H1 (cell line): Measurements from ENCODE around the gene COL4A2. TPM values are rescaled to one million over a fixed set of nuclear protein-coding genes. Genes with fewer than 3 reads are reported as not detected.
A peak's percentile ranks its signal among the peaks of the same experiment; 100 is the strongest.

Experiments
- CTCF ChIA-PET: fragments of 300-600 bp; sonication (Branson Sonifier 250); formaldehyde crosslinking; loops from one replicate; lab custom pipeline; 2021; ENCODE audit not compliant: partially characterized antibody; lab: Charles Lee
- POLR2A ChIA-PET: fragments of 300-600 bp; sonication (Branson Sonifier 250); formaldehyde crosslinking; loops from one replicate; lab custom pipeline; 2021; ENCODE audit warnings: inconsistent platforms; ENCODE audit not compliant: partially characterized antibody; lab: Charles Lee
- DNase-seq, 2 experiments: peaks; one replicate each; pipeline versions ENCODE4 v3.0.0 to v3.0.0-alpha.2; 2010 to 2022; ENCODE audit warnings: low spot score in 2 of 2, low read depth in 1 of 2, mixed read lengths in 1 of 2
- FAIRE-seq: peaks from 2 replicates; lab custom pipeline; 2011; peaks lifted over from hg19 to GRCh38; lab: Jason Lieb, UNC
- H2AFZ ChIP-seq: 2 replicates; pipeline ENCODE4 v1.8.1; 2012; ENCODE audit warnings: low read length, inconsistent platforms
- H2AK5ac ChIP-seq: 2 replicates; pipeline ENCODE4 v1.6.1; 2013; ENCODE audit warnings: low read depth, low read length
- H2BK120ac ChIP-seq: replicated peaks from 2 replicates; pipeline ENCODE3; 2013; ENCODE audit warnings: low read depth, low read length, inconsistent platforms
- H2BK12ac ChIP-seq: 2 replicates; pipeline ENCODE4 v1.6.1; 2013; ENCODE audit warnings: low read depth, low read length
- H2BK15ac ChIP-seq: 2 replicates; pipeline ENCODE4 v1.6.1; 2013; ENCODE audit warnings: low read length
- H2BK20ac ChIP-seq: 2 replicates; pipeline ENCODE4 v1.6.1; 2013; ENCODE audit warnings: low read length
- H2BK5ac ChIP-seq: 2 replicates; pipeline ENCODE4 v1.6.1; 2013; ENCODE audit warnings: low read depth, low read length
- H3K14ac ChIP-seq: 2 replicates; pipeline ENCODE4 v1.6.1; 2013; ENCODE audit warnings: inconsistent platforms; ENCODE audit not compliant: insufficient read length
- H3K18ac ChIP-seq: 2 replicates; pipeline ENCODE4 v1.6.1; 2013; ENCODE audit warnings: low read length; ENCODE audit errors: extremely low read depth
- H3K23ac ChIP-seq: 2 replicates; pipeline ENCODE4 v1.6.1; 2013; ENCODE audit warnings: inconsistent platforms; ENCODE audit not compliant: insufficient read length
- H3K23me2 ChIP-seq: 2 replicates; pipeline ENCODE4 v1.6.1; 2013; ENCODE audit warnings: low read depth, low read length
- H3K27ac ChIP-seq: 2 replicates; pipeline ENCODE4 v1.6.1; 2011; ENCODE audit warnings: low read depth, low read length, inconsistent platforms
- H3K27me3 ChIP-seq, 4 experiments: replicated peaks in 1 of 4; 1 replicate in 1 of 4; 2 replicates in 3 of 4; pipeline versions ENCODE4 v1.6.1 to v1.8.1; 2011 to 2013; ENCODE audit warnings: low read length in 3 of 4, mild to moderate bottlenecking in 3 of 4, inconsistent platforms in 2 of 4, mixed read lengths in 2 of 4, moderate library complexity in 1 of 4; ENCODE audit not compliant: control insufficient read depth in 3 of 4, insufficient read depth in 3 of 4; ENCODE audit errors: extremely low read depth in 1 of 4
- H3K36me3 ChIP-seq, 4 experiments: 2 replicates each; pipeline versions ENCODE4 v1.6.1 to v1.8.1; 2011 to 2013; ENCODE audit warnings: mild to moderate bottlenecking in 4 of 4, low read length in 3 of 4, moderate library complexity in 2 of 4, control low read depth in 1 of 4, inconsistent platforms in 1 of 4; ENCODE audit not compliant: insufficient read depth in 4 of 4, control insufficient read depth in 2 of 4
- H3K4ac ChIP-seq: replicated peaks from 2 replicates; pipeline ENCODE3; 2013; ENCODE audit warnings: low read length, low read depth, mixed read lengths, inconsistent platforms; ENCODE audit not compliant: insufficient read length
- H3K4me1 ChIP-seq, 4 experiments: replicated peaks in 1 of 4; 1 replicate in 1 of 4; 2 replicates in 3 of 4; pipeline versions ENCODE4 v1.6.1 to v1.8.1; 2011 to 2013; ENCODE audit warnings: low read length in 3 of 4, inconsistent platforms in 2 of 4, mixed read lengths in 1 of 4; ENCODE audit not compliant: insufficient read depth in 4 of 4, control insufficient read depth in 3 of 4
- H3K4me2 ChIP-seq, 2 experiments: 2 replicates each; pipeline versions ENCODE4 v1.6.1 to v1.8.1; 2011 to 2013; ENCODE audit warnings: low read depth in 2 of 2, low read length in 2 of 2, control low read depth in 1 of 2, inconsistent platforms in 1 of 2, mild to moderate bottlenecking in 1 of 2; ENCODE audit not compliant: insufficient read depth in 1 of 2
- H3K4me3 ChIP-seq, 4 experiments: fragments of 200-600, 300-600 bp in 1 of 4; sonication (generic), shearing (Covaris generic), sonication (Bioruptor Twin) in 1 of 4; 2 replicates each; pipeline versions ENCODE4 v1.5.1 to v1.8.1; 2011 to 2016; ENCODE audit warnings: low read length in 4 of 4, low read depth in 3 of 4, control low read depth in 2 of 4, inconsistent platforms in 2 of 4, mild to moderate bottlenecking in 2 of 4, mixed read lengths in 1 of 4, moderate library complexity in 1 of 4; ENCODE audit not compliant: insufficient read depth in 2 of 4; ENCODE audit errors: extremely low read depth in 1 of 4
- H3K56ac ChIP-seq: replicated peaks from 2 replicates; pipeline ENCODE3; 2013; ENCODE audit warnings: low read depth, mild to moderate bottlenecking, mixed read lengths, low read length, inconsistent platforms; ENCODE audit not compliant: insufficient read length
- H3K79me1 ChIP-seq: 2 replicates; pipeline ENCODE4 v1.6.1; 2013; ENCODE audit warnings: low read depth, low read length, control low read depth
- H3K79me2 ChIP-seq, 2 experiments: 2 replicates each; pipeline versions ENCODE4 v1.6.1 to v1.8.1; 2012 to 2013; ENCODE audit warnings: low read length in 2 of 2, mild to moderate bottlenecking in 2 of 2, inconsistent platforms in 1 of 2; ENCODE audit not compliant: insufficient read depth in 2 of 2, control insufficient read depth in 1 of 2
- H3K9ac ChIP-seq, 4 experiments: replicated peaks in 1 of 4; 1 replicate in 1 of 4; 2 replicates in 3 of 4; pipeline versions ENCODE4 v1.6.1 to v1.8.1; 2011 to 2013; ENCODE audit warnings: low read depth in 3 of 4, low read length in 3 of 4, control low read depth in 2 of 4, mild to moderate bottlenecking in 2 of 4, moderate library complexity in 2 of 4, inconsistent platforms in 1 of 4; ENCODE audit errors: extremely low read depth in 1 of 4
- H3K9me3 ChIP-seq, 2 experiments: 2 replicates each; pipeline versions ENCODE4 v1.6.1 to v1.8.1; 2012 to 2013; ENCODE audit warnings: mild to moderate bottlenecking in 2 of 2, moderate library complexity in 2 of 2, control low read depth in 1 of 2, inconsistent platforms in 1 of 2, low read depth in 1 of 2, low read length in 1 of 2, mixed read lengths in 1 of 2; ENCODE audit not compliant: insufficient read depth in 2 of 2
- H4K20me1 ChIP-seq, 2 experiments: replicated peaks in 1 of 2; 2 replicates each; pipeline versions ENCODE3 to v1.8.1; 2011 to 2013; ENCODE audit warnings: inconsistent platforms in 2 of 2, low read length in 2 of 2, mild to moderate bottlenecking in 1 of 2; ENCODE audit not compliant: insufficient read depth in 2 of 2, control insufficient read depth in 1 of 2
- H4K5ac ChIP-seq: 2 replicates; pipeline ENCODE4 v1.6.1; 2013; ENCODE audit warnings: low read length, low read depth, mixed read lengths, inconsistent platforms; ENCODE audit not compliant: insufficient read length
- H4K8ac ChIP-seq: 2 replicates; pipeline ENCODE4 v1.8.0; 2013; ENCODE audit warnings: mild to moderate bottlenecking, moderate library complexity, low read length, inconsistent platforms; ENCODE audit not compliant: insufficient read depth; ENCODE audit errors: extremely low read depth
- H4K91ac ChIP-seq: replicated peaks from 2 replicates; pipeline ENCODE3; 2013; ENCODE audit warnings: low read length, mixed read lengths, inconsistent platforms; ENCODE audit not compliant: insufficient read length
- ASH2L ChIP-seq: fragments of 200-600, 300-600 bp; sonication (generic); IDR thresholded peaks from one replicate; pipeline ENCODE4 v1.7.1; 2017; ENCODE audit warnings: low read length
- BACH1 ChIP-seq: IDR thresholded peaks from 2 replicates; pipeline ENCODE4 v1.6.1; 2012; ENCODE audit warnings: low read length, improper control_type of control experiment
- BCL11A ChIP-seq, 2 experiments: IDR thresholded peaks; one replicate each; pipeline ENCODE4 v1.6.1; 2011; ENCODE audit warnings: low read depth in 2 of 2, low read length in 2 of 2, mild to moderate bottlenecking in 2 of 2
- CHD2 ChIP-seq: IDR thresholded peaks from 2 replicates; pipeline ENCODE4 v1.6.1; 2012; ENCODE audit warnings: low read length, improper control_type of control experiment
- CTBP2 ChIP-seq: IDR thresholded peaks from 2 replicates; pipeline ENCODE4 v1.7.0; 2011; ENCODE audit warnings: borderline replicate concordance, mild to moderate bottlenecking, moderate library complexity, mixed read lengths, low read length; ENCODE audit not compliant: insufficient read depth, insufficient read length
- POU5F1 ChIP-seq: IDR thresholded peaks from 2 replicates; pipeline ENCODE4 v1.6.1; 2011; ENCODE audit warnings: low read depth, mild to moderate bottlenecking, low read length, moderate library complexity
- RXRA ChIP-seq: IDR thresholded peaks from 2 replicates; pipeline ENCODE4 v1.6.1; 2011; ENCODE audit warnings: low read depth, mild to moderate bottlenecking, low read length, moderate library complexity; ENCODE audit not compliant: insufficient read depth
- SIN3A ChIP-seq, 2 experiments: IDR thresholded peaks in 1 of 2; conservative IDR thresholded peaks in 1 of 2; 2 replicates each; pipeline ENCODE4 v1.6.1; 2011 to 2012; ENCODE audit warnings: low read length in 2 of 2, improper control_type of control experiment in 1 of 2, low read depth in 1 of 2, mild to moderate bottlenecking in 1 of 2
- SIX5 ChIP-seq: IDR thresholded peaks from 2 replicates; pipeline ENCODE4 v1.6.1; 2011; ENCODE audit warnings: mild to moderate bottlenecking, low read depth, low read length
- SP1 ChIP-seq: IDR thresholded peaks from 2 replicates; pipeline ENCODE4 v1.6.1; 2011; ENCODE audit warnings: low read depth, low read length
- SP4 ChIP-seq: IDR thresholded peaks from 2 replicates; pipeline ENCODE4 v1.6.1; 2012; ENCODE audit warnings: low read length, inconsistent platforms
- WGBS, 2 experiments: shearing (Covaris generic) in 1 of 2; methylation state at CpG; one replicate each; pipeline versions ENCODE4 v1.1.6 to v1.1.7; 2013 to 2015; ENCODE audit warnings: low lambda C conversion rate in 2 of 2, mixed read lengths in 2 of 2, inconsistent platforms in 1 of 2, low coverage in 1 of 2, missing lambda C conversion rate in 1 of 2; ENCODE audit not compliant: insufficient replicate concordance in 2 of 2, insufficient coverage in 1 of 2, insufficient read length in 1 of 2; ENCODE audit errors: extremely low coverage in 1 of 2, missing lambda C conversion rate in 1 of 2; 5-methylcytosine and 5-hydroxymethylcytosine counted together
- polyA plus RNA-seq, 7 experiments: library from polyadenylated mRNA; depleted of rRNA in 3 of 7; stranded (reverse) in 5 of 7; unstranded in 2 of 7; fragments of >200 nt in 5 of 7; fragments of 200-250 nt in 2 of 7; gene quantifications; 1 replicate in 5 of 7; 2 replicates in 1 of 7; 4 replicates in 1 of 7; pipeline versions ENCODE4 v1.2.1 to v1.2.3, GENCODE V29; 2011 to 2013; ENCODE audit warnings: missing spikeins in 2 of 7, mixed read lengths in 2 of 7
- total RNA-seq: library from RNA; stranded (reverse); fragmentation: NEBNext Ultra II Directional; extraction: Animal tissue kit (Norgen Biotek cat#: 25700); gene quantifications from 2 replicates; pipeline ENCODE4 v1.2.1, GENCODE V29; 2021

Gene COL4A2
- total and polyA plus RNA-seq, 2 of the 8 experiments (the other 6 are each of a cell fraction or from before 2014, with no cell fraction given) = 80.4 to 87.3 TPM

- peak overlapping the region; percentile 16; the same call in 1 of the 2 replicates for H2BK20ac ChIP-seq
- H3K4ac ChIP-seq = no peak overlapping the region
- no peak overlapping the region for H3K56ac ChIP-seq
- no peak overlapping the region for H3K4me3 ChIP-seq
- no peaks in the 10 kb centered on the region for H4K20me1 ChIP-seq
- no peak for FAIRE-seq
- no peak for TF ChIP-seq BCL11A (IDR thresholded peaks at IDR 0.05; ENCODE audit: low read depth in 2 of 2, low read length in 2 of 2)
- no peak for TF ChIP-seq CTBP2
- no peak for TF ChIP-seq SIX5
- TF ChIP-seq ASH2L = no peak
- TF ChIP-seq SIN3A (conservative IDR thresholded peaks at IDR 0.05 in 1 of 2, IDR thresholded peaks at IDR 0.05 in 1 of 2; ENCODE audit: low read depth in 1 of 2, low read length in 2 of 2) = no peak
- TF ChIP-seq SP4 = no peak
- no peak for TF ChIP-seq CHD2
- no peak for TF ChIP-seq POU5F1
- no peak for TF ChIP-seq RXRA
- TF ChIP-seq SP1 = no peak
- TF ChIP-seq BACH1 = no peak
- TF ChIP-seq, all 59 proteins: peak for 0
- no peaks in the 10 kb centered on the region; the same call in 1 of the 2 replicates for H3K79me1 ChIP-seq
- POLR2A ChIA-PET = interaction anchor here (0.6 kb wide), 1 partner anchor 9 kb away, joined by 4 read pairs; no protein-coding TSS in a partner anchor
- no peak overlapping the region for H3K18ac ChIP-seq
- no peaks in the 10 kb centered on the region for H3K9me3 ChIP-seq
- 91% methylated on average over 13 of the region's 13 CpGs; no CpG with 5 or more reads in 1 of the 2 experiments for WGBS, 2 experiments
- CTCF ChIA-PET = interaction anchor here (1.1 to 1.6 kb wide), 2 partner anchors 27 to 110 kb away, joined by 3 read pairs; no protein-coding TSS in a partner anchor
- H2AFZ ChIP-seq = no peak overlapping the region
- H3K23me2 ChIP-seq = no peaks in the 10 kb centered on the region
- no peaks in the 10 kb centered on the region for H3K79me2 ChIP-seq
- H4K5ac ChIP-seq = no peak overlapping the region
- H3K9ac ChIP-seq = no peak overlapping the region
- no peak overlapping the region for H3K27ac ChIP-seq
- no peak overlapping the region for H4K91ac ChIP-seq
- H2BK5ac ChIP-seq = peak overlapping the region; percentile 91
- no peak overlapping the region for H3K23ac ChIP-seq
- H2BK15ac ChIP-seq = no peak overlapping the region
- H2BK120ac ChIP-seq = no peak overlapping the region
- H3K36me3 ChIP-seq = peaks cover 0 to 33% (median 5%) of the 10 kb centered on the region in 4 experiments; a peak in 3 of 8 replicates
- no peaks in the 10 kb centered on the region for H3K27me3 ChIP-seq
- H3K4me1 ChIP-seq = peaks cover 13 to 35% (median 22%) of the 10 kb centered on the region in 4 experiments
- no peak overlapping the region for H4K8ac ChIP-seq
- peak overlapping the region; percentile 83; the same call in 1 of the 2 replicates for H2AK5ac ChIP-seq
- H2BK12ac ChIP-seq = peak overlapping the region; percentile 98
- no peak overlapping the region for H3K14ac ChIP-seq
- no peak overlapping the region for H3K4me2 ChIP-seq
- no peak for DNase-seq
These were observed 176.4 kb downstream of the COL4A2 start for GRCh38 chr13:110483386-110483968.
